ENCODE results near the gene C1QTNF12.
A peak's percentile ranks its signal among the peaks of the same experiment; 100 is the strongest.

C1QTNF12 gene

GRCh38 chr1:1228596-1229321, 17.8 kb downstream of the C1QTNF12 start:
- H3K79me2 ChIP-seq (ENCODE audit: insufficient read depth, low read length): peaks cover 19% of the 10 kb centered on the region

GRCh38 chr1:1228187-1228586, 18.3 kb downstream of the C1QTNF12 start:
- no peaks in the 10 kb centered on the region for H3K27me3 ChIP-seq (ENCODE audit: insufficient read depth, low read length)
- peaks cover 19% of the 10 kb centered on the region for H3K79me2 ChIP-seq (ENCODE audit: insufficient read depth, low read length)
- H3K36me3 ChIP-seq (ENCODE audit: insufficient read depth, low read length): peaks cover 51% of the 10 kb centered on the region
- no peak overlapping the region for H3K4me3 ChIP-seq (ENCODE audit: low read depth, low read length, poor library complexity, severe bottlenecking)
- H3F3A ChIP-seq (ENCODE audit: insufficient read depth, low read length): no peaks in the 10 kb centered on the region
- H3K9ac ChIP-seq (ENCODE audit: low read length): no peak overlapping the region
- no peaks in the 10 kb centered on the region for H3K9me3 ChIP-seq (ENCODE audit: low read length)
- H2AFZ ChIP-seq (ENCODE audit: low read length): no peak overlapping the region
- H3K9me2 ChIP-seq (ENCODE audit: low read depth, low read length): no peaks in the 10 kb centered on the region
- H3K4me1 ChIP-seq (ENCODE audit: insufficient read depth, low read length, severe bottlenecking): peaks cover 32% of the 10 kb centered on the region
- H3K27ac ChIP-seq (ENCODE audit: low read depth, low read length, poor library complexity, severe bottlenecking): peak overlapping the region; percentile 43
- H3K4me2 ChIP-seq (ENCODE audit: low read length): no peak overlapping the region
- TF ChIP-seq CTCF (IDR thresholded peaks at IDR 0.05; ENCODE audit: low read length): no peak
- no peak for TF ChIP-seq EZH2 (IDR thresholded peaks at IDR 0.05; ENCODE audit: borderline replicate concordance, low read length)
- H4K20me1 ChIP-seq (ENCODE audit: insufficient read depth, low read length): no peaks in the 10 kb centered on the region

More at GRCh38 chr1:1228596-1229321, 17.8 kb downstream of the C1QTNF12 start:
- Histone ChIP-seq H3K9ac (ENCODE audit: low read length) (no peak overlapping the region), H3K9me2 (ENCODE audit: low read depth, low read length) (no peaks in the 10 kb centered on the region), H3K4me3 (ENCODE audit: low read depth, low read length, poor library complexity, severe bottlenecking) (peak overlapping the region; percentile 94), H3K36me3 (ENCODE audit: insufficient read depth, low read length) (peaks cover 52% of the 10 kb centered on the region), H3K9me3 (ENCODE audit: low read length) (no peaks in the 10 kb centered on the region), H3K27me3 (ENCODE audit: insufficient read depth, low read length) (no peaks in the 10 kb centered on the region), H2AFZ (ENCODE audit: low read length) (no peak overlapping the region), H3K27ac (ENCODE audit: low read depth, low read length, poor library complexity, severe bottlenecking) (peak overlapping the region; percentile 43), H3K4me2 (ENCODE audit: low read length) (peak overlapping the region; percentile 78), H3K4me1 (ENCODE audit: insufficient read depth, low read length, severe bottlenecking) (peaks cover 37% of the 10 kb centered on the region), H4K20me1 (ENCODE audit: insufficient read depth, low read length) (no peaks in the 10 kb centered on the region), H3F3A (ENCODE audit: insufficient read depth, low read length) (no peaks in the 10 kb centered on the region)
- TF ChIP-seq CTCF (IDR thresholded peaks at IDR 0.05; ENCODE audit: low read length): no peak
- no peak for TF ChIP-seq EZH2 (IDR thresholded peaks at IDR 0.05; ENCODE audit: borderline replicate concordance, low read length)

- Histone ChIP-seq H3K36me3 (ENCODE audit: insufficient read depth, low read length) (peaks cover 57% of the 10 kb centered on the region), H3K9ac (ENCODE audit: low read length) (no peak overlapping the region), H3F3A (ENCODE audit: insufficient read depth, low read length) (no peaks in the 10 kb centered on the region), H3K4me1 (ENCODE audit: insufficient read depth, low read length, severe bottlenecking) (peaks cover 24% of the 10 kb centered on the region), H3K4me3 (ENCODE audit: low read depth, low read length, poor library complexity, severe bottlenecking) (no peak overlapping the region), H2AFZ (ENCODE audit: low read length) (no peak overlapping the region), H3K27ac (ENCODE audit: low read depth, low read length, poor library complexity, severe bottlenecking) (no peak overlapping the region), H3K4me2 (ENCODE audit: low read length) (no peak overlapping the region), H4K20me1 (ENCODE audit: insufficient read depth, low read length) (no peaks in the 10 kb centered on the region), H3K79me2 (ENCODE audit: insufficient read depth, low read length) (peaks cover 19% of the 10 kb centered on the region), H3K9me2 (ENCODE audit: low read depth, low read length) (no peaks in the 10 kb centered on the region), H3K27me3 (ENCODE audit: insufficient read depth, low read length) (no peaks in the 10 kb centered on the region), H3K9me3 (ENCODE audit: low read length) (no peaks in the 10 kb centered on the region)
- TF ChIP-seq CTCF (IDR thresholded peaks at IDR 0.05; ENCODE audit: low read length) (no peak), EZH2 (IDR thresholded peaks at IDR 0.05; ENCODE audit: borderline replicate concordance, low read length) (no peak)
Measured at GRCh38 chr1:1227386-1227785, 19.1 kb downstream of the C1QTNF12 start.

Data from OCI-LY1 (cell line).